Muscle layer of duodenum (tissue), 2 donors: ENCODE data around the gene LIX1L.
"Not testable (repeated sequence)": the region's sequence is repeated elsewhere in the genome, so short reads cannot be mapped to it uniquely, and the experiment has no call there.

ENCODE experiments used
- H3K27ac ChIP-seq: one replicate; pipeline ENCODE4 v1.7.0; 2013; ENCODE audit warnings: mild to moderate bottlenecking, low read length
- H3K27me3 ChIP-seq: one replicate; pipeline ENCODE4 v1.7.0; 2013; ENCODE audit warnings: low read depth, mild to moderate bottlenecking, control low read depth, low read length
- H3K36me3 ChIP-seq, 2 donors: one replicate each; pipeline ENCODE4 v1.7.0; 2013; ENCODE audit warnings: low read length in 2 of 2, control low read depth in 1 of 2, mild to moderate bottlenecking in 1 of 2; ENCODE audit not compliant: insufficient read depth in 2 of 2, control insufficient read depth in 1 of 2
- H3K4me1 ChIP-seq, 2 donors: one replicate each; pipeline ENCODE4 v1.7.0; 2013; ENCODE audit warnings: low read length in 2 of 2, mild to moderate bottlenecking in 2 of 2, control low read depth in 1 of 2, moderate library complexity in 1 of 2; ENCODE audit not compliant: insufficient read depth in 2 of 2, control insufficient read depth in 1 of 2
- H3K4me3 ChIP-seq, 2 donors: one replicate each; pipeline ENCODE4 v1.7.0; 2013; ENCODE audit warnings: low read length in 2 of 2, low read depth in 1 of 2, mild to moderate bottlenecking in 1 of 2
- H3K9me3 ChIP-seq, 2 donors: one replicate each; pipeline ENCODE4 v1.7.0; 2013; ENCODE audit warnings: low read length in 2 of 2, control low read depth in 1 of 2, mild to moderate bottlenecking in 1 of 2; ENCODE audit not compliant: control insufficient read depth in 1 of 2
- donor health status: healthy.

Gene LIX1L

GRCh38 chr1:145947551-145947950 is 10.3 kb downstream of the LIX1L start:
- Histone ChIP-seq H3K4me3 (no peak overlapping the region), H3K9me3 (no peaks in the 10 kb centered on the region), H3K4me1 (peaks cover 0 to 9% of the 10 kb centered on the region in 2 donors), H3K27me3 (no peaks in the 10 kb centered on the region), H3K36me3 (peaks cover 11 to 26% of the 10 kb centered on the region in 2 donors), H3K27ac (no peak overlapping the region)

- Histone ChIP-seq H3K9me3 (no peaks in the 10 kb centered on the region), H3K4me3 (no peak overlapping the region), H3K36me3 (peaks cover 14 to 32% of the 10 kb centered on the region in 2 donors), H3K27me3 (no peaks in the 10 kb centered on the region), H3K27ac (no peak overlapping the region), H3K4me1 (peaks cover 0 to 4% of the 10 kb centered on the region in 2 donors)
Measured at GRCh38 chr1:145946477-145946986, 11.3 kb downstream of the LIX1L start.

GRCh38 chr1:145944532-145944931 is 13.3 kb downstream of the LIX1L start:
- H3K9me3 ChIP-seq, result no peaks in the 10 kb centered on the region
- H3K36me3 ChIP-seq, result peaks cover 14 to 38% of the 10 kb centered on the region in 2 donors
- no peaks in the 10 kb centered on the region for H3K4me1 ChIP-seq
- no peak overlapping the region for H3K4me3 ChIP-seq
- H3K27me3 ChIP-seq, result no peaks in the 10 kb centered on the region
- no peak overlapping the region for H3K27ac ChIP-seq

- no peak overlapping the region for H3K4me3 ChIP-seq
- H3K36me3 ChIP-seq, result peaks cover 14 to 38% of the 10 kb centered on the region in 2 donors
- no peak overlapping the region for H3K27ac ChIP-seq
Measured at GRCh38 chr1:145942871-145943270, 14.9 kb downstream of the LIX1L start.

GRCh38 chr1:145942405-145942804 is 15.4 kb downstream of the LIX1L start:
- H3K9me3 ChIP-seq, result no peaks in the 10 kb centered on the region
- no peak overlapping the region for H3K4me3 ChIP-seq
- H3K27me3 ChIP-seq, result no peaks in the 10 kb centered on the region
- no peak overlapping the region for H3K27ac ChIP-seq
- peaks cover 14 to 41% of the 10 kb centered on the region in 2 donors for H3K36me3 ChIP-seq
- H3K4me1 ChIP-seq, result no peaks in the 10 kb centered on the region

More at GRCh38 chr1:145942871-145943270, 14.9 kb downstream of the LIX1L start:
- Histone ChIP-seq H3K4me1 (no peaks in the 10 kb centered on the region), H3K9me3 (no peaks in the 10 kb centered on the region), H3K27me3 (no peaks in the 10 kb centered on the region)

GRCh38 chr1:145937436-145937835 is 20.4 kb downstream of the LIX1L start:
- Histone ChIP-seq H3K9me3 (no peaks in the 10 kb centered on the region), H3K27ac (no peak overlapping the region), H3K4me3 (no peak overlapping the region), H3K4me1 (no peaks in the 10 kb centered on the region), H3K27me3 (no peaks in the 10 kb centered on the region), H3K36me3 (peaks cover 21 to 43% of the 10 kb centered on the region in 2 donors)

- Histone ChIP-seq H3K27me3 (no peaks in the 10 kb centered on the region), H3K4me1 (no peaks in the 10 kb centered on the region), H3K9me3 (no peaks in the 10 kb centered on the region), H3K36me3 (peaks cover 18 to 35% of the 10 kb centered on the region in 2 donors), H3K27ac (no peak overlapping the region), H3K4me3 (no peak overlapping the region)
Measured at GRCh38 chr1:145936247-145936646, 21.6 kb downstream of the LIX1L start.

GRCh38 chr1:145935708-145936107 is 22.1 kb downstream of the LIX1L start:
- Histone ChIP-seq H3K9me3 (no peaks in the 10 kb centered on the region), H3K27me3 (no peaks in the 10 kb centered on the region), H3K27ac (no peak overlapping the region), H3K4me3 (no peak overlapping the region), H3K4me1 (no peaks in the 10 kb centered on the region), H3K36me3 (peaks cover 18 to 31% of the 10 kb centered on the region in 2 donors)

- H3K4me3 ChIP-seq, H3K4me1 ChIP-seq, H3K27ac ChIP-seq, H3K9me3 ChIP-seq, H3K27me3 ChIP-seq: not testable (repeated sequence)
- H3K36me3 ChIP-seq, result peaks cover 18 to 30% of the 10 kb centered on the region in 2 donors
Measured at GRCh38 chr1:145932522-145933009, 25.3 kb downstream of the LIX1L start.

GRCh38 chr1:145927916-145928643 is 29.7 kb downstream of the LIX1L start:
- Histone ChIP-seq H3K27me3 (no peaks in the 10 kb centered on the region), H3K9me3 (no peaks in the 10 kb centered on the region), H3K27ac (peak overlapping the region; percentile 100), H3K4me3 (peak overlapping the region; percentile 79 to 97), H3K36me3 (peaks cover 9 to 11% of the 10 kb centered on the region in 2 donors), H3K4me1 (peaks cover 13 to 16% of the 10 kb centered on the region in 2 donors)

GRCh38 chr1:145927063-145927886 is 30.5 kb downstream of the LIX1L start, which contains the start of gene RBM8A:
TSS of gene RBM8A (minus strand) at chr1:145927484. CDS start at chr1:145927426, 58 bp downstream.
- Histone ChIP-seq H3K27ac (peak within 1 kb of the TSS; percentile 100), H3K27me3 (no peaks in the 10 kb centered on the region), H3K4me3 (peak within 1 kb of the TSS; percentile 79 to 97), H3K9me3 (no peaks in the 10 kb centered on the region), H3K4me1 (peaks cover 13 to 16% of the 10 kb centered on the region in 2 donors), H3K36me3 (peaks cover 9 to 11% of the 10 kb centered on the region in 2 donors)
